Activated T-helper 9 cell treated with anti-CD3 and anti-CD28 coated beads, Interleukin-2, amount 50 U/mL, for 16 hours (primary cell): ENCODE measurements around the gene PSMD9.
A peak's percentile ranks its signal among the peaks of the same experiment; 100 is the strongest.
"Not testable (repeated sequence)": the region's sequence is repeated elsewhere in the genome, so short reads cannot be mapped to it uniquely, and the experiment has no call there.

Experiments
- DNase-seq: peaks from one replicate; pipeline ENCODE4 v3.0.0-alpha.2; 2020; ENCODE audit warnings: low read depth

Gene PSMD9

DNA sequence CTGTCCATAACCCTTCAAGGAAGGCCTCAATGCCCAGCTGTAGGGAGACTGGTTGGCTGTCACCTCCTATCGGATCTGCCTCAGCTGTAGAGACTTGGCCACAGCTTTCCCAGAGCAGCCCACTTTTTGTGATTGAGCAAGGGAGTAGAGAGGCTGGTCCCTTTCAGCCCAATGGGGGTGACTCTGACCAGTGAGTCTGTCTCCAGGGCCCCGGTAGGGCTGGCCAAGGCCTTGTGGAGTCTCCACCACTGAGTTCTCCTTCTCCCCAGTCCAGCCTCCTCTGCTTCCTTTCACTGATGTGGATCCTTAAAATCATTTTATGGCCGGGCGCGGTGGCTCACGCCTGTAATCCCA is 15.4 kb upstream of the PSMD9 start:
- DNase-seq = no peak

DNA sequence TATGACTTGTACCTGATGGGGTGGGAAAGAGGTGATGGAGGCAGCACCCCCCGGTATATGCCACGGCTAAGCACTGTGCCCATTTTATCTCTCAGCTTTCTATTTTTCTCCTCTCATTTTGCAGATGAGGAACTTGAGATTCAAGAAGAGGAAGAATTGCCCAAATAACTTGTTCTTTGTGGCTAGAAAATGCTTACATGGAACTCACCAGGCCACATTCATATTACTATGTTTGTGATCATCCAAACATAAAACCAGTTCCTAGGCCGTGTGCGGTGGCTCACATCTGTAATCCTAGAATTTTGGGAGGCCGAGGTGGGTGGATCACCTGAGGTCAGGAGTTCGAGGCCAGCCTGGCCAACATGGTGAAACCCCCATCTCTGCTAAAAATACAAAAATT is 14.5 kb upstream of the PSMD9 start:
- DNase-seq = no peak

DNA sequence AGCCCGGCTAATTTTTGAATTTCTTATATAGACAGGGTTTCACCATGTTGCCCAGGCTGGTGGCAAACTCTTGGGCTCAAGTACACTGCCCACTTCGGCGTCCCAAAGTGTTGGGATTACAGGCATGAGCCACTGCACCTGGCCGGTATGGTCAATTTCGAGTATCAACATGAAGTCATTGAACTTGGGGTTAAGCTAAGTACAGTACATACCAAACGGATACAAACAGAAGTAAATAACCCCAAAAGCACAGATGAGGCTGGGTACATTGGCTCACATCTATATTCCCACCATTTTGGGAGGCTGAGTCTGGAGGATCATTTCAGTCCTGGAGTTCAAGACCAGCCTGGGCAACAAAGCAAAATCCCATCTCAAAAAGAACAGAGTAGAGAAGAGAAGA is 13.0 kb upstream of the PSMD9 start:
- no peak for DNase-seq

DNA sequence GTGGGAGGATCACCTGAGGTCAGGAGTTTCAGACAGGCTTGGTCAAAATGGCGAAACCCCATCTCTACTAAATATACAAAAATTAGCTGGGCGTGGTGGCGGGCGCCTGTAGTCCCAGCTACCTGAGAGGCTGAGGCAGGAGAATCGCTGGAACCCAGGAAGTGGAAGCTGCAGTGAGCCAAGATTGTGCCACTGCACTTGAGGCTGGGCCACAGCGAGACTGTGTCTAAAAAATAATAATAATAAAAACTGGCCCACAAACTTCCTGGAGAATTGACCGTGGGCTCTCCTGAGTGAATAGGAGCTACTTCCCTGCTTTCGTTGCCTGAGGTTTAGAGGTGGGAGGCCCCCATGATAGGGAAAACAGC is 12.5 kb upstream of the PSMD9 start:
- not testable (repeated sequence) for DNase-seq

DNA sequence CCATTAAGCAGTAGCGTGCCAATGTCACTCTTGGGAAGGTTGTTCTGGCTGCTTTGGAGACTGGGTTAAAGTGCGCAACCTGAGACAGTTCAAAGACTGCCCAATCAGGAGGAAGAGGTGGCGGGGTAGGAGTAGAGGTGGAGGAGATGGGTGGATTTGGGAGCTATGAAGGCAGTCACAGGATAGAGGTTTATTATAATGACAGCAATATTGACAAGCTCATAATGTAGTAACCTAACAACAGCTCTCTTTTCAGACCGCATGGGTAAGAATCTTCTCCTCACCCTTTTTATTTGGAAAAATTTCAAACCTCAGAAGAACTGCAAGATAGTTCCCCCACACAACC is 5.3 kb upstream of the PSMD9 start:
- no peak for DNase-seq

DNA sequence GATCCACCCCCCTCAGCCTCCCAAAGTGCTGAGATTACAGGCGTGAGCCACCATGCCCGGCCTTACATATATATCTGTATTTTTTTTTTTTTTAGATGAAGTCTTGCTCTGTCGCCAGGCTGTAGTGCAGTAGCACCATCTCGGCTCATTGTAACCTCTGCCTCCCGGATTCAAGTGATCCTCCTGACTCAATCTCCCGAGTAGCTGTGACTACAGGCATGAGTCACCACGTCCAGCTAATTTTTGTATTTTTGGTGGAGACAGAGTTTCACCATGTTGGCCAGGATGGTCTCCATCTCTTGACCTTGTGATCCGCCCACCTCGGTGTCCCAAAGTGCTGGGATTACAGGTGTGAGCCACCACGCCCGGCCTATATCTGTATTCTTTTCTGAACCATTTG is 3.5 kb upstream of the PSMD9 start:
- DNase-seq = not testable (repeated sequence)

DNA sequence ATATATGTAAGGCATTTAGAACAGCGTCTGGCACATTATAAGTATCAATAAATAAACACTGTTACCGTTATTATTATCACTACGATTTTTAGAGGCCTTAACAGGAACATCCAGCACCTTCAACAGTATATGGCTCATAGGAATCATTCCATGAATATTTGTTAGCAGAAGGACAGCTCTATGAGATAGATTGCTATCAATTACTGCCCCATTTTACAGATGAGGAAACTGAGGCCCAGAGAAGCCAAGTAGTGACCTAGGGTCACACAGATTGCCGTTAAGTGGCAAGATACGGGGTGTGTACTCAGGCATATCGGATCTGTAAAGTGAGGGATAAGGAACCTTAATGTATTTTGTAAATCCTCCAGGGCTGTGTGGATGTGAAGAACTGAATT is 510 bp upstream of the PSMD9 start:
- no peak for DNase-seq

DNA sequence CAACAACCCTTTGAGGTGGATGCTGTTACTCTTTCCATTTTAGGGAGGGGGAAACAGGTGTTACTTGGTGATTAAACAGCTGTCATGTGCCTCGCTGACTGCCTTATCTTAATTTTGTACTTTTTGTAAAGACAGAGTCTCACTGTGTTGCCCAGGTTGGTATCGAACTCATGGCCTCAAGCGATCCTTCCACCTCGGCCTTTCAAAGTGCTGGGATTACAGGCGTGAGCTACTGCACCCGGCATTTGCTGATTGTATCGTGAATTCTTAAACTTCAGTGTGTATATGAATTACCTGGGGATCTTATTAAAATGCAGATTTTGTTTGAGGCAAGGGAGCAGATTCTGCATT is 659 bp downstream of the PSMD9 start:
- no peak for DNase-seq

DNA sequence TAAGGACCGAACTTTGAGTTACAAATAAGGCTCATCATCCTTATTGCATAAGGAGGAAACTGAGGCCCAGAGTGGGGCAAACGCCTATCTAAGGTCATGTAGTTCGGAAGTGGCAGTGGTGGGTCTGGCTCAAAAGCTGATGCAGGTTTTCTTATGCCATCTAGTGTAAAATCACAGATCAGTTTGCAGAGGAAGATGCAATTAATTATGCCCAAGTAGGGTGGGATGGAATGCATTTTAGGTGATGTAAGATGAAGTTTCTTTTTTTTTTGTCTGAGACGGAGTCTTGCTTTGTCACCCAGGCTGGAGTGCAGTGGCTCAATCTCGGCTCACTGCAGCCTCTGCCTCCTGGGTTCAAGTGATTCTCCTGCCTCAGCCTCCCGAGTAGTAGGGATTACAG is 1.1 kb downstream of the PSMD9 start:
- DNase-seq = not testable (repeated sequence)

DNA sequence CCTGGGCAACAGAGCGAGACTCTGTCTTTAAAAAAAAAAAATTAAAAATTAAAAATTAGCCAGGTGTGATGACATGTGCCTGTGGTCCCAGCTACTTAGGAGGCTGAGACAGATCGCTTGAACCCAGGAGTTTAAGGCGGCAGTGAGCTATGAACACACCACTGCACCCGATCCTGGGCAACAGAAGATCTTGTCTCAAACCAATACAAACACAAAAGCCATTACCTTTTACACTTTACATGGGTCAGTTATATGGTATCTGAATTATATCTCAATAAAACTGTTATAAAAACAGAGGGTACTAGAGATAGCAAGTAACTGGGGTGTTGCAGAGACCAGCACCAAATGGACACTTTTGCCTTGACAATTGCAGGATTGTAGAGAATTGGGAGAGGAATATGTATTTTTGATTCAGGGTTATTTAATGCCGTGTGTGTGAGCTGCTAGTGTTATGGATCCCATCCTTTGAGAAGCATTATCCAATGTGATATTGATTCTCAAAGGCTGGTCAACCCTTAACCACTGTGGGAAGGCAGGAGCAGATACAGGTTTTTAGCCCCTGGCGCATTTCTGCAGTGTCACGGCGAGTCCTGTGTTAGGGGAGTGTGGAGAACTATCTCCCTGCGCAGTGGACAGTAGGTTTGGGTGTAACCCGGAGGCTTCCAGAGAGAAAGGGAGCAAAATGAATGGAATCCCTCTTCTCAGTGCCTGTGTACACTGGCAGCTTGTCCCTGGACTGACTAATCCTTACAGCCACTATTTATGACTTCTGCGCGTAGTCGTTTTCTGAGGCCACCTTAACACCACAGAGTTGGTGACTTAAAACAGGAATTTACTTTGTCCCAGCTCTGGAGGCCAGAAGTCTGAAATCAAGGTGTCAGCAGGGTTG is 4.3 kb downstream of the PSMD9 start:
- no peak for DNase-seq

DNA sequence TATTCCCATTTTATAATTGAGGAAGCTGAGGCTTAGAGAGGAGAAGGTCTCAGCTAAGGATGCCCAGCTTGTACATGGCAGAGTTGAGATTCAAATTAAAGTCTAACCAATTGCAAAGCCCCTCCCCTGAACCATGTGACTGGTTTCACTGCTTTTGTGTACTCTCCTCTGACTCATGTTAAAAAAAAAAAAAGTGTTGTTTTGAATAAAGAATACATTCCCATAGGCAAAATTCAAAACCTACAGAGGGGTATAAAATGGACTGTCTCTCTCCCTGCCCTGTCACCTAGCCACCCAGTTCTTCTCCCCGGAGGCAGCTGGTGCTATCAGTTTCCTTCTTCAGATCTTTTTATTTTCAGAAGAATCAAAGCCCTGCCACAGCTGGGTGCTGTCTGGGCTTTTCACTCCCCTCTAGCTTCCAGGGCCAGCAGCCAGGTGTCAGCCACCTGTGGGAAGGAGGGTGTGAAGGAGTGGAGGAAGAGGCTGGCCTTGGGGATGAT is 5.4 kb downstream of the PSMD9 start:
- no peak for DNase-seq

DNA sequence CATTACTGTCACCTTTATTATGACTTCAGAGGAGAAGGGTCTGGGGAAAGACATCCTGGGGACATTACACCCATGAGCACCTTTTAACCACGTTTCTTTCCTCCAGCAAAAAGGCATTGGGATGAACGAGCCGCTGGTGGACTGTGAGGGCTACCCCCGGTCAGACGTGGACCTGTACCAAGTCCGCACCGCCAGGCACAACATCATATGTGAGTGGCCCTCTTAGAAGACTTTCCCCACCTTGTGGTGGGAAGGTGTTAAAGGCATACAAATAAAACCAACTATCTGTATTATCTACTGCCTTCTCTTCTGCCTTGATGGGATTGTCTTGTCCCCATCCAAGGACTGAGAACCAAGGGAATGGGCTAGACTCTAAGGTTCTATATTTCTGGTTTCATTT is 6.0 kb downstream of the PSMD9 start:
- no peak for DNase-seq

DNA sequence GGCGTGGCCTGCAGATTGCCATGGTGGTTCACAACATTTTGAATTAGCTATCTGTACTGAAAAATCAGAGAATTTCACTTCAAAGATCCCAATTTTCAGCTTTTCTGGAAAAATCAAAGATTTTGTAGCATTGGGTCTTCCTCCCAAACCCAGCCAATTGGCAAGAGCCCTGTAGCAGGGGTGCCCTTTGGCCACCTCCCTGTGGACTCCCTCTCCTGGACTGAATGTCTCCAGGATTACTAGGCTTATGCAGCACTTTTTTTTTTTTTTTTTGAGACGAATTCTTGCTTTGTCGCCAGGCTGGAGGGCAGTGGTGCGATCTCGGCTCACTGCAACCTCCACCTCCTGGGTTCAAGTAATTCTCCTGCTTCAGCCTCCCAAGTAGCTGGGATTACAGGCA is 9.7 kb downstream of the PSMD9 start:
- no peak for DNase-seq

DNA sequence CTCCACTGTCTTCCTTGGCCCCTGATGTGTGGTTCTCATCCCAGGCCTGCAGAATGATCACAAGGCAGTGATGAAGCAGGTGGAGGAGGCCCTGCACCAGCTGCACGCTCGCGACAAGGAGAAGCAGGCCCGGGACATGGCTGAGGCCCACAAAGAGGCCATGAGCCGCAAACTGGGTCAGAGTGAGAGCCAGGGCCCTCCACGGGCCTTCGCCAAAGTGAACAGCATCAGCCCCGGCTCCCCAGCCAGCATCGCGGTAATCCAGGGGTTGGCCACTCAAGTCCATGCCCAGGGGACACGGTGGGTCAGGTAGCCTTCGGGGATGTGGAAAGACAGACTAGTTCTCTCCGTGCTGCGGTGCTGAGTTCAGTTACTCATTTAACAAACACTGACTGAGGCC is 11.0 kb downstream of the PSMD9 start:
- DNase-seq = no peak

DNA sequence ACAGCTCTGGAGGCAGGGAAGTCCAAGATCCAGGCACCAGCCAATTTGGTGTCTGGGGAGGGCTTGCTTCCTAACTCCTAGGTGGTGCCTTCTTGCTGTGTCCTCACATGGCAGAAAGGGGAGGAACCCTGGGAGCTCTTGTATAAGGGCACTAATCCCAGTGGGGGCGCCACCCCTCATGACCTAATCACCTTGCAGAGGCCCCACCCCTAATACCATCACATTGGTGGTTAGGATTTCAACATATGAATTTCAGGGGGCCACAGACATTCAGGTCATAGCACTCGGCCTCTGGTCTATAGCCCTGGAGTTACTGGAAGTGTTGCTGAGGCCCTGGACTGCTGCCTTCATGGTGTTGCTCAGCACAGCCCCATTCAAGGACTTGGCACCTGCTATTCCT is 14.6 kb downstream of the PSMD9 start:
- no peak for DNase-seq

DNA sequence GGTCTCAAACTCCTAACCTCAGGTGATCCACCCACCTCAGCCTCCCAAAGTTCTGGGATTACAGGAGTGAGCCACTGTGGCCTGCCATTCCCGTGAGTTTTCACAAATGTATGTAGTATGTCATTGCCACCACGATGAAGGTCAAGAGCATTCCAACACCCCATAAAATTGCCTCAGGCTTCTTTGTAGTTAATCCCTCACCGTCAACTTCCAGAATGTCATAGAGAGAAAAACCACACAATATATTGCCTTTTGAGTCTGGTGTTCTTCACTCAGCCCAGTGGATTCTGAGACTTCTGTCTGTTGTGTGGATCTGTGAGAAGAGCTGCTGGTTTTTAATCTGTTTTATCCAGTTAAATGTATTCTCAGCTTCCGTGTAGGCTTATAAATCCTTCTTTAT is 17.2 kb downstream of the PSMD9 start:
- DNase-seq = no peak

DNA sequence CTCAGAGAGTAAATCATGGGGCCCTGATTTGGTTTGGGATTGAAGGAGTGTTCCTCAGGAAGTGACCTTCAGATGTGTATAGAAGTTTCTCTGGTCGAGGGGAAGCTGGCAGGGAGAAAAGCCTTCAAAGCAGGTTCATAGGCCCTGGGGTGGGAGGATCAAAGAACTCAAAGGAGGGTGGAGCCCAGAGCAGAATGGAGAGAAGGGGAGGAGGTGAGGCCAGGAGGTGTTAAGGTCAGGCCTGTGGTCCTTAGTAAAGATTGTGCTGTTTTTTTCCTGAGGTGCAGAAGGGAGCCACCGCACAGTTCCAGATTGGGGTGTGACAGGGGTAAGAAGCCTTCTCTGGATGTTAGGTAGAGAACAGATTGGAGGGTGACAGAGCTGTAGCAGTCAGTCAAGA is 20.1 kb downstream of the PSMD9 start:
- no peak for DNase-seq

DNA sequence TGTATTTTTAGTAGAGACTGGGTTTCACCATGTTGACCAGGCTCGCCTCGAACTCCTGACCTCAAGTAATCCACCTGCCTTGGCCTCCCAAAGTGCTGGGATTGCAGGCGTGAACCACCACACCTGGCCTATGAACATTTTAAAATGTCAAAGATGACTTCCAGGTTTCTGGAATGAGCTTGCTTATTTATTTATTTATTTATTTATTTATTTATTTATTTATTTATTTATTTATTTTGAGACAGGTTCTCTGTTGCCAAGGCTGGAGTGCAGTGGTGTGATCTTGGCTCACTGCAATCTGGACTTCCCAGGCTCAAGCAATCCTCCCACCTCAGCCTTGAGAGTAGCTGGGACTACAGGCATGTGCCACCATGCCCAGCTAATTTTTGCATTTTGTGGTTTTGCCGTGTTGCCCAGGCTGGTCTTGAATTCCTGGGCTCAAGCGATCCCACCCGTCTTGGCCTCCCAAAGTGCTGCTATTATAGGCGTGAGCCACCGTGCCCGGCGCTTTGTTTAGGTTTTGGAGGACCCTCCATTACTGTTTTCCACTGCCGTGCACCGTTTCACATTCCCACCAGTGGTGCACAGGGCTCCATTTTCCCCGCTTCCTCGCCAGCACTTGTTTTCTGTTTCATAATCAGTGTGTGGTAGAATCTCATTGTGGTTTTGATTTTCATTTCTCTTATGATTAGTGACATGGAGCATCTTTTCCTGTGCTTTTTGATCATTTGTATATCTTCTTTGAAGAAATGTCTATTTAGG is 23.4 kb downstream of the PSMD9 start:
- DNase-seq = no peak

DNA sequence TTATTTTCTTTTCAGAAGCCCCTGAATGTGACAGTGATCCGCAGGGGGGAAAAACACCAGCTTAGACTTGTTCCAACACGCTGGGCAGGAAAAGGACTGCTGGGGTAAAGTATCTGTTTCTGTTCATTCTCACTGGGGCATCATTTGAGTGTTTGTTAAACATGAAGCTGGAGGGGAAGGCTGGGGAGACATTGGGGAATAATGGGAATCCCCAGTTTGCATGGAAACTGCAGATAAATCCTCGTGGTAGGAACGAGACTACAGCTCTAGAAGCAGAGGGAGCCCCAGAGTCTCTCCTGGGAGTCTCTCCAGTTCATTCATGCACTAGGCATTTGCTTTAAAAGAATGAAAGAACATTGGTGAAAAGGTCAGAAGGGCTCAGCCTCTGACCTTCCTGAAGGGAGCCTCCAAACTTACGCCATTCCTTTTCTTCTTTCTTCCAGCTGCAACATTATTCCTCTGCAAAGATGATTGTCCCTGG is 27.3 kb downstream of the PSMD9 start:
- DNase-seq = no peak

DNA sequence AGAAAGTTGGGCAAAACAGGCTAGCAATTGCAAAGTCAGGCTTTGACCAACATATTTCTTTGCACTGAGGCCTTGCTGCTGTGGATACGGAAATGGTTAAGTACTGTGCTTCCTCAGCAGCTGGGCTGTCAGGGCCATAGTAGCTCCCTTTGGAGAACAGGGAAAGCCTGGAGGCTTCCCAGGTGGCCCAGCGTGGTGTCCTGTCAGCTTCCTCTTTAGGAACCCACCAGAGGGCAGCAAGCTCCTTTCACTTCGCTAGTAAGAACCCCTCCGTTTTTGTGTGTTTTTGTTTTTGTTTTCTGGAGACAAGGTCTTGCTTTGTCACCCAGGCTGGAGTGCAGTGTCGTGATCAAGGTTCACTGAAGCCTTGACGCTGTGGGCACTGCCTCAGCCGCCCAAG is 28.1 kb downstream of the PSMD9 start:
- DNase-seq = no peak

DNA sequence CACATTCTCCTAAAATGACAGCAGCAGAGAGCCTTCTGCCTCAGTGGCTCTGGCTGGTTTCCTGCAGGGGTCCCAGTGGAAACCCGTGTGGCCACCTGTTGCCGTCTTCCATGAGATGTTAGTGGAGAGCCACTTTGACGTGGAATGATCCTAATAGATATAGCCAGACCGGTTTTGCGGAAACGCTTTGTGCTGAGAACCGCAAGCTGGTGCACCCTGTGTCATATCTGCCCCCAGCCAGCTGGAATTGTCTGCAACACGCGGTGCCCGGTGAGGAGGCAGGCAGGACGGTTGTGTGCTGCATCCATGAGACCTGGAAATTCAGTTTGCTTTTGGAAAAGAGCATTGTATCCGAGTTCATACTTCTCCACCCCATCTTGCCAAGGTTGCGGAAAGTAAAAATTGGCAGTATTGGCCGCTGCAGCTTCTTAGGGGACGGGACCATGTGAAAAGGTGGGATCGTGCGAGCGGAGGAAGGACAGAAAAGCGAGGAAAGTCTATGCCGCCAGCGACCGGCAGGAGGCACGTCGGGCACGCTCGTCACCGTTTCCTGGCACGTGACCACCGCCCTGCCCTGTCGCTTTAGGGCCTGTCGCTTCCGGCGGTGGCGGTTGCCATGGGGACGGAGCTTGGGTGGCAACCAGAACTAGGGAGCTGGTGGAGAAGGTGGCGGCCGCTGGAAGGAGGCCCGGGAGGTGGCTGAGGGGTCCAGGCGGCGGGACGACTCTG is 29.5 kb downstream of the PSMD9 start, which contains the start of gene CFAP251:
Gene CFAP251 (plus strand): TSS at position 643 of the 729 bp plus-strand sequence. CDS start 2,714 bp downstream, outside the sequence.
- DNase-seq = peak; percentile 93

DNA sequence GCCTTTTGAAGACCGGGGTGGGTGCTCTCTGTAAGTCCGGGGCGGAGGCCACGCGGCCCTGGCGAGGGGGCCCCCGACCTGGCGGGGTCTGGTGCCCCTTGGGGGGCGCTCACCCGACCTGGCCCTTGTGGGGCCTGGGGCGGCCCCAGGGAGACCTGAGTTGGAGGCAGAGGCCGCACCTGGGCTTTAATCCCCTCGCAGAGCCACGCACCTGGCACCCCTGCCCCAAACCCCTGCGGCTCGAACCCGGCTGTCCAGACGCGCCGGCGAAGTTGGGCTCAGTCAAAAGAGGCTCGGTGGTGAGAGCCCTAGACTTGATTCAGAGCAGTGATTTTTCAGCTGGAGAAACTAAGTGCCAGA is 30.1 kb downstream of the PSMD9 start:
- no peak for DNase-seq

DNA sequence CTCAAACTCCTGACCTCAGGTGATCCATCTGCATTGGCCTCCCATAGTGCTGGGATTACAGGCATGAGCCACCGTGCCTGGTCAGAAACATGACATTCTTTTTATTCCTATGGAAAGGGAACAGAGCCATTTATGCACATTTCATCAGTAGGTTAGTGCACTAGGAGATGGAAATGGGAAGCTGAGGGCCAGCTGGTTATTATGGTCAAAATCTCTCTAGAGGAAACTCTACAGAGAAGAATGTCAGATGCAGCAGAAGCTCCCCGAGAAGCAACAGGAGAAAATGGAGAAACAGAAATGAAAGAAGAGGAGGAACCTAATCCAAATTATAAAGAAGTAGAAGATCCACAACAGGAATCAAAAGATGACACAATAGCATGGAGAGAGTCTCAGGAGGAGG is 32.5 kb downstream of the PSMD9 start:
- no peak for DNase-seq
